ENCODE measurements around the gene CHPF2.

The CHPF2 gene

GRCh38 chr7:151189038-151189437 lies 43.2 kb upstream of the CHPF2 start:
- TF ChIP-seq CTCF (IDR thresholded peaks at IDR 0.05; ENCODE audit: extremely low read depth, insufficient read depth, missing control alignments), result no peak
- in situ Hi-C loops (cut with MboI; ENCODE audit: low pct_unique_long_range_greater_than_20kb, low sequenced_read_pairs, unreplicated experiment), result no loop called here
- DNase-seq (ENCODE audit: low spot score), result no peak

DNA sequence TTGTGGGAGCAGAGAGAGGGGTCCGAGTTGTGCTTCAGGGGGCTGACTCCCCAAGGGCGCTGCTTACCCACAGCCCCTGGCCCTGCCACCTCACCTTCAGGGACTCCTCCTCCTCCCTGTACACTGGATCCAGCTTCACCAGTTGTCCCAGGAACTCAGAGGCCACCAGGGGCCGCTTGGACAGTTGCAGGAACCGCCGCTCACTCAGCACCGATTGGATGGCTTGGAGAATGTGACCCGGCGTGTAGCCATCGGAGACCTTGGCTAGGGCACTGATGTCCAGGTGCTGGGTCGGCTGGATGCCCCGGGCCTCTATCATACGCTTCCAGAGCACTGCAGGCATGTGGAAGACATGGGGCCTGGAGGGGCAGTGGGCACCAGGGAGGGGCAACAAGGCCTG lies 40.7 kb upstream of the CHPF2 start:
- no peak for DNase-seq (ENCODE audit: low spot score)
- no peak for TF ChIP-seq CTCF (IDR thresholded peaks at IDR 0.05; ENCODE audit: extremely low read depth, insufficient read depth, missing control alignments)
- in situ Hi-C loops (cut with MboI; ENCODE audit: low pct_unique_long_range_greater_than_20kb, low sequenced_read_pairs, unreplicated experiment), result no loop called here

- TF ChIP-seq CTCF (IDR thresholded peaks at IDR 0.05; ENCODE audit: extremely low read depth, insufficient read depth, missing control alignments), result no peak
- no peak for DNase-seq (ENCODE audit: low spot score)
- in situ Hi-C loops (cut with MboI; ENCODE audit: low pct_unique_long_range_greater_than_20kb, low sequenced_read_pairs, unreplicated experiment), result no loop called here
Observed at GRCh38 chr7:151192002-151192539, 40.2 kb upstream of the CHPF2 start.

DNA sequence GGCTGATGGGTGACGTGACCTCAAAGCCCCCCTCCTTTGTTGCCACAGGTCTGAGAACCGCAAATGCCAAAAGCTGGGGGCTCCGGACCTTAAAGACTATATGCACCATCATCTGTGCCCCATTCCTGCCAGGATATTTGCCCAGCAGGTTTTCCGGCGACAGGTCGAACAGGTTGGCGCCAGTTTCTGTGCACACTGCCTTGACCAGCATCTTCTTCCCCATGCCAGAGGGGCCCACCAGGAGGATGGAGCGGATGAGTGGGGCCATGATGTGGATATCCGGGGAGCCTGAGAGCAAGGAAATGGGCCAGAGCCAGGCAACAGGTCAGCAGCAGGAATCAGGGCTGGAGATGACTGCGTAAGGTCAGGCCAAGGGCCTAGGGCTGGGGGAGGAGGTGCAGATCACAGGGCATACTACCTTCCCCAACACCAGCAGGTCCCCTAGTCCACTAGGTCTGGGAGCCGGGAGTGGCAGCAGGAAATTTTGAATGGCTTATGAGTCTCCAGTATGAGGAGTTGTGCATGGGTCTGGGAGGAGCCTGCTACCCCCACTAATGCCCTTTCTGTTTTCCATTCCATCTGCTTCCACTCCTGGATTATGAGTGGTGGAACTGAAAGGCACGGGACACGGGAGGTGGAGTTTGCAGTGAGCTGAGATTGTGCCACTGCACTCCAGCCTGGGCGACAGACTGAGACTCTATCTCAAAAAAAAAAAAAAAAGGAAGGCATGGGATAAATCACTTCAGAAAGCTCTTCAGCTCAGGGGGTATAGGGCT lies 38.9 kb upstream of the CHPF2 start:
- in situ Hi-C loops (cut with MboI; ENCODE audit: low pct_unique_long_range_greater_than_20kb, low sequenced_read_pairs, unreplicated experiment), result no loop called here
- DNase-seq (ENCODE audit: low spot score), result no peak
- no peak for TF ChIP-seq CTCF (IDR thresholded peaks at IDR 0.05; ENCODE audit: extremely low read depth, insufficient read depth, missing control alignments)

- no peak for DNase-seq (ENCODE audit: low spot score)
- no peak for TF ChIP-seq CTCF (IDR thresholded peaks at IDR 0.05; ENCODE audit: extremely low read depth, insufficient read depth, missing control alignments)
- in situ Hi-C loops (cut with MboI; ENCODE audit: low pct_unique_long_range_greater_than_20kb, low sequenced_read_pairs, unreplicated experiment), result no loop called here
Observed at GRCh38 chr7:151194188-151194587, 38.1 kb upstream of the CHPF2 start.

DNA sequence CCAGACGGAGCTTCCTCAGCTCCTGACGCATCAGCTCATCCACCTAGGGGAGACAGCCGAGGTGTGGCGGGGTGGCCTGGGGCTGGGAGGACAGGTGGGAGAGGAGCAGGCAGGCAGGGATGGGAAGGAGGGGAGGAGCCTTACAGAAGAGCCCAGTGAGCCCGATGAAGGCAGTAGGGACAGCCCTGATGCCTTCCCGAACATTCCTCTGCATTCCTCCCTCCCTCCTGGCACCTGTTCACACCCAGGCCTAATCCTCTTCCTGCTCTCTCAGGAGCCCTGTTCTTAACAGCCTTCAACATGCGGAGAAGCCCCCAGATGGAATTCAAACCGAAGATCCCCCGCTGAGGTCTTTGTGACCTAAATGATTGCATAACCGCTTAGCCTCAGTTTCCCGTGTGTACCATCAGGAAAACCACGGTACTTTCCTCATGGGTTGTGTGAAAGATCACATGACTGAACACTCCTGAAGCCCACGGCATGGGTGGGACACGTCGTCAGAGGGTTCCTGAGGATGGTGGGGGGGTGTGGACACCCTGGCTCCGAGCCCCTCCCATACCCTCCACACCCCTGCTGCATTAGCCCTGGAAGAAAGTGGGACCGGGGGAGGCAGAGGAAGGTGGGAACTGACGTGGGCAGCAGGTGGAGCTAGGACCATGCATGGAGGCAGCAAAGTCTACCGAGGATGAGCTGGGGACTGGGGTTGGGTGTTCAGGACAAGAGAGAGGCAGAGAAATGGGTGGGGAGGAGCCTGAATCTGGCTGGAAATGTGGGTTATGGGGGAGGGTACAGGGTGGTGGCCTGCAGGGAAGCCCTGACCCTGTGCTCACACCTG lies 36.5 kb upstream of the CHPF2 start:
- no peak for DNase-seq (ENCODE audit: low spot score)
- in situ Hi-C loops (cut with MboI; ENCODE audit: low pct_unique_long_range_greater_than_20kb, low sequenced_read_pairs, unreplicated experiment), result no loop called here
- TF ChIP-seq CTCF (IDR thresholded peaks at IDR 0.05; ENCODE audit: extremely low read depth, insufficient read depth, missing control alignments), result no peak
